SK-N-MC (cell line): Measurements from ENCODE around the gene BRCA2.

Experiments used
- DNase-seq: peaks from one replicate; pipeline ENCODE4 v3.0.0-alpha.2; 2011; ENCODE audit warnings: low read depth, low spot score
- H3K27ac ChIP-seq: fragments of 200-600 bp; sonication (generic); 2 replicates; pipeline ENCODE4 v1.5.1; 2016; ENCODE audit warnings: mixed run types
- H3K36me3 ChIP-seq: fragments of 200-600 bp; sonication (generic); 2 replicates; pipeline ENCODE4 v1.6.1; 2017; ENCODE audit warnings: antibody characterized with exemption, low read length, mixed read lengths; ENCODE audit not compliant: insufficient read depth
- H3K4me3 ChIP-seq: fragments of 200-600 bp; sonication (generic); 2 replicates; pipeline ENCODE4 v1.5.1; 2016
- H3K9ac ChIP-seq: fragments of 200-600 bp; sonication (generic); 2 replicates; pipeline ENCODE4 v1.8.0; 2017; ENCODE audit warnings: mixed run types, mixed read lengths; ENCODE audit not compliant: insufficient read length
- H3K9me3 ChIP-seq: fragments of 200-600 bp; sonication (generic); 2 replicates; pipeline ENCODE4 v1.6.1; 2017; ENCODE audit warnings: low read depth, mild to moderate bottlenecking, antibody characterized with exemption, low read length, moderate library complexity, mixed read lengths
- EZH2 ChIP-seq: fragments of 200-600 bp; sonication (generic); IDR thresholded peaks from one replicate; pipeline ENCODE4 v1.6.1; 2017; ENCODE audit warnings: antibody characterized with exemption
- FOXP2 ChIP-seq: optimal IDR thresholded peaks from 2 replicates; pipeline ENCODE3; 2011; ENCODE audit warnings: mild to moderate bottlenecking, moderate library complexity; ENCODE audit not compliant: insufficient read depth; ENCODE audit errors: extremely low read length, control extremely low read depth
- POLR2AphosphoS5 ChIP-seq: IDR thresholded peaks from 2 replicates; pipeline ENCODE4 v1.6.1; 2012; ENCODE audit warnings: mild to moderate bottlenecking, low read depth, low read length, borderline replicate concordance

The BRCA2 gene

DNA sequence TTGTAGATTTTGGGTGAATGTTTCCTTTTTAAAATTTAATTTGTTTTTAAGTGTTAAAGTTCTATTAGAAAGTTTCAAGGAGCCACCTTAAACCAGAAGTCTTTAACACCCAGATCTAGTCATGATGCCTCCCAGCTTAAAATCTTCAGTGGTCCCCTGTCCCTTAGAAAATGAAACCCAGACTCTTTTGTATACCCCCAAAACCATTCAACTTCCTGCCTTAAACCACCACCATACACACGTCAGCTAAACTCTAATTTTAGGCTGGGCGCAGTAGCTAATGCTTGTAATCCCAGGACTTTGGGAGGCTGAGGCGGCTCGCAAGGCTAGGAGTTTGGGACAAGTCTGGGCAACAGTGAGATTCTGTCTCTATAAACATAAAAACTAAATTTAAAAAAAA, 74.7 kb downstream of the BRCA2 start:
- Histone ChIP-seq H3K9ac (no peak overlapping the region), H3K9me3 (no peaks in the 10 kb centered on the region), H3K27ac (no peak overlapping the region), H3K4me3 (no peak overlapping the region), H3K36me3 (peaks cover 7% of the 10 kb centered on the region)
- no peak for TF ChIP-seq EZH2
- TF ChIP-seq POLR2AphosphoS5, result no peak
- TF ChIP-seq FOXP2, result no peak
- DNase-seq, result no peak

DNA sequence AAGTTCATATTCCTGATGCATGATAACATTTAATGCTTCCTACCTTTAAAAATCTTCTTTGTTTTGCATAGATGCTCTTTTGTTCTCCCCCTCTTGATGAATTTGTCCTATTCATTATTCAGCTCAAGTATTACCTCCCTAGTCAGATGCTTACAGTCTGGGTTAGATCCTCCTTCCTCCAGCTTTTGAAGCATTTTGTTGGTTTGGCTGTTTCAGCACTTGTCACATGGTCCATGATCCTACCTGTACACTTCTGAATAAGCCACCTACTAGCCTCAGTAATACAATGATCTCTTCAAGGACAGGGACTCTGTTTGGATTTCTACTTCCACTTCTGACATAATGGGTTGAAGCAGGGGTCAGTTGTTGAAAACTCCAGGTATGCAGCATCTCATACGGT, 75.2 kb downstream of the BRCA2 start:
- H3K36me3 ChIP-seq, result peaks cover 7% of the 10 kb centered on the region
- TF ChIP-seq POLR2AphosphoS5, result no peak
- TF ChIP-seq FOXP2, result no peak
- no peak for TF ChIP-seq EZH2
- no peak overlapping the region for H3K4me3 ChIP-seq
- H3K27ac ChIP-seq, result no peak overlapping the region
- H3K9ac ChIP-seq, result no peak overlapping the region
- DNase-seq, result no peak
- H3K9me3 ChIP-seq, result no peaks in the 10 kb centered on the region

DNA sequence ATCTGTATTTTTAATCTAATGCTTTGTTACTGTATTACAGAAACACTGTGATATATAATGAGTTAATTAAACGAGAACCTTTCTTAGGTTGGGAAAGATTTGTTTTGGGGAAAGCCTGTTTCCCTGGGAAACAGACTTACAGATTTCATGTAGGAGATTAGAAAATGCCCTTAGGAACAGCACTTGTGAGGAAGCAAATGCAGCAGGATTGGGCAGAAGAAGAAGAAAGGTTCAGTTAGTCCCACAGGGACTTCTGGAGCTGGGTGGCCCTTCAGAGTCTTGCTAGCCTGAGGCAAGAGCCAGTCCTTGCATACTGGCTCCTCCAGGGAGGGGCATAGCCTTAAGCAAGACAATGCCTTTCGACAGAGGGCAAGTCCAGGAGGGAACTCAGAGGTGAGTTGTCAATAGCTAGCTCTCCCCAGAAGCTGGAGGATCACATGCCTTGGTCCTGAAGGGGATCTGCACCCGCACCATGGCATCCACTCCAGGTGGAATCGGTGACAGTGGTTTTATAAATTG, 75.9 kb downstream of the BRCA2 start:
- TF ChIP-seq FOXP2, result no peak
- 0 out of 2 replicates have a peak overlapping the region, but pooled peaks have one; percentile 4 for H3K27ac ChIP-seq
- no peaks in the 10 kb centered on the region for H3K9me3 ChIP-seq
- no peak overlapping the region for H3K9ac ChIP-seq
- H3K36me3 ChIP-seq, result peaks cover 9% of the 10 kb centered on the region
- H3K4me3 ChIP-seq, result no peak overlapping the region
- no peak for DNase-seq

DNA sequence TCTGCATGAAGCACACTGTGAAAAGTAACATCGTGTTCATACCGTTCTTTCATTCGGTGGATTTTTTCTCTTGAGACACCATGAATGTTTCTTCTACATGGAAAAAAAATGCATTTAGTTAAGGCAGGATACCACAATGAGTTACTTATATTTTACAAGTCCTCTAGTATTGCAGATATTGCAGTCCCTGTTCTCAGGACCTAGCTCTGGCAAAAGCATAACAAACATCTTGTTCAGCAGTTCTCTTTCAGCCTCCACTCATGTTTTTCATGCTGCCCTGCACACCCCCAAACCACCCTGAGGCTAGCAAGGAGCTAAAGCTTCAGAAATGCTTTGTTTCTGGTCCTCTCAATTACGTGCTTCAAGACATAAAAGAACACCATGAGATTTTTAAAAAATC, 87.8 kb downstream of the BRCA2 start:
- no peaks in the 10 kb centered on the region for H3K9me3 ChIP-seq
- TF ChIP-seq FOXP2 (no peak), POLR2AphosphoS5 (no peak), EZH2 (no peak)
- H3K4me3 ChIP-seq, result peak overlapping the region; percentile 43
- no peak overlapping the region for H3K9ac ChIP-seq
- H3K36me3 ChIP-seq, result peaks cover 17% of the 10 kb centered on the region
- no peak for DNase-seq
- H3K27ac ChIP-seq, result peak overlapping the region; percentile 81

DNA sequence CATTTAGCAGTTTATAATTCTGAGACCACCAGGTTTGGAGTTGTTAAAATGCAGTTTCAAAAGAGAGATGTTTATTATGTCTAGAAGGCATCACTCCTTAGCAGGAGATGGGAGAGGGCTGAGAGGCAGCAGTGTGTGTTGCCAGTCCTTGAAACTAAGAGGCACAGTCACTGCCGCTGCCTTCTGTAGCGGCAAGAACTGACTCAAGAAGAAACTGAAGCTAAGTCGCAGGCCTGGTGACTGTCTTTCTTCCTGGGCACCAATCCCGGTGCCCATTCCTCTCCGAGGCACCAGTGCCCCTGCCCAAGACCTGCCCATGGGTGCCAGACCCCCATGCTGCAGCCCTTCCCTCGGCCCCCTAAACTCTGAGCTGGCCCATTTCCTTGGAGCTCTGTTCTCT, 92.5 kb downstream of the BRCA2 start:
- no peak for DNase-seq
- Histone ChIP-seq H3K9me3 (no peaks in the 10 kb centered on the region), H3K9ac (no peak overlapping the region), H3K27ac (no peak overlapping the region), H3K4me3 (no peak overlapping the region), H3K36me3 (no peaks in the 10 kb centered on the region)
- TF ChIP-seq FOXP2 (no peak), POLR2AphosphoS5 (no peak), EZH2 (no peak)

DNA sequence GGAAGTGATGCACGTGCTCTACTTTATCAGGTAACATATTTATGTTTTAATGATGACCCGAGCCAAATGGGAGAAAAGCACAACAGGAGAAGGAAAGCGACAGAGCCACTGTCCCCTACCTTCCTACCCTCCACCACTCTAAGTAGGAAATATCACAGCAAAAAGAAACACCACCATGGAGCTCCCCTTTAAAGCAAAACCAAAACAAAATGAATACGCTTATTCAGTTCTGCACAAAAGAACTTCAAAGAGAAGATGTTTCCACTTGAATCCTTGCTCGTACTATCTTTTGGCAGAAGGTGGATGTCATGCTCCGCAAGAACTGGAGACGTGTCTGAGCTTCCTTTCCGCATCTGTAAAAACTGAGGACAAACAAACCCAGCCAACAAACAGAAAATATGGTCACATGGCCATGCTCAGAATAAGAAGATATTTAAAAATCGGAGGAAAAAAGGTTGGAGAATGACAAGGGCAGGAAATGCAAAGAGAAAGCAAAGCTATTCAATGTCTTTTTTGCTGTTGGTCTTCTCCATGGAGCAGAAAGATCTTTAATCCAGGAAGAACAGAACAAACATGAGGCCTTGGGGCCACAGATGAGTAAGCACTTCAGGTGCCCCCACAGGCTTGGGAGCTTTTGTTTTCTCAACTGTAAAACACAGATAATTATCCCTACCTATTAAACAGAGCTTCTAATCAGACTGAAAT, 93.1 kb downstream of the BRCA2 start:
- Histone ChIP-seq H3K27ac (no peak overlapping the region), H3K4me3 (no peak overlapping the region), H3K36me3 (no peaks in the 10 kb centered on the region), H3K9ac (no peak overlapping the region), H3K9me3 (no peaks in the 10 kb centered on the region)
- TF ChIP-seq FOXP2 (no peak), EZH2 (no peak), POLR2AphosphoS5 (no peak)
- DNase-seq, result no peak

DNA sequence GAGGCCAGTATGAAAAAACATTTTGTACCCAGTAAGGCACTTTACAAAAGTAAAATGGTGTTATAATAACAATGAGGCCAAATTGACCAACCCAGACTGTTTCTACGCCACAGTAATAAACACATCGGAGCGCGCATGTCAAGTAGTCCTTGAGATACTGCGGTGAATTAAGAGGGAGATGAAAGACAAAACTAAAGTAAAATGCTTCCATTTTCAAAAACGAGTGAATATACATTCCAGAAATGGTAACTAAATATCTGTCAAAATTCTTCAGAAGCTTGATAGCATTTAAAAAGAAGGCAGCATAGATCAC, 93.6 kb downstream of the BRCA2 start:
- Histone ChIP-seq H3K9me3 (no peaks in the 10 kb centered on the region), H3K27ac (no peak overlapping the region), H3K36me3 (no peaks in the 10 kb centered on the region), H3K4me3 (no peak overlapping the region), H3K9ac (no peak overlapping the region)
- no peak for TF ChIP-seq EZH2
- no peak for TF ChIP-seq POLR2AphosphoS5
- no peak for TF ChIP-seq FOXP2
- no peak for DNase-seq

DNA sequence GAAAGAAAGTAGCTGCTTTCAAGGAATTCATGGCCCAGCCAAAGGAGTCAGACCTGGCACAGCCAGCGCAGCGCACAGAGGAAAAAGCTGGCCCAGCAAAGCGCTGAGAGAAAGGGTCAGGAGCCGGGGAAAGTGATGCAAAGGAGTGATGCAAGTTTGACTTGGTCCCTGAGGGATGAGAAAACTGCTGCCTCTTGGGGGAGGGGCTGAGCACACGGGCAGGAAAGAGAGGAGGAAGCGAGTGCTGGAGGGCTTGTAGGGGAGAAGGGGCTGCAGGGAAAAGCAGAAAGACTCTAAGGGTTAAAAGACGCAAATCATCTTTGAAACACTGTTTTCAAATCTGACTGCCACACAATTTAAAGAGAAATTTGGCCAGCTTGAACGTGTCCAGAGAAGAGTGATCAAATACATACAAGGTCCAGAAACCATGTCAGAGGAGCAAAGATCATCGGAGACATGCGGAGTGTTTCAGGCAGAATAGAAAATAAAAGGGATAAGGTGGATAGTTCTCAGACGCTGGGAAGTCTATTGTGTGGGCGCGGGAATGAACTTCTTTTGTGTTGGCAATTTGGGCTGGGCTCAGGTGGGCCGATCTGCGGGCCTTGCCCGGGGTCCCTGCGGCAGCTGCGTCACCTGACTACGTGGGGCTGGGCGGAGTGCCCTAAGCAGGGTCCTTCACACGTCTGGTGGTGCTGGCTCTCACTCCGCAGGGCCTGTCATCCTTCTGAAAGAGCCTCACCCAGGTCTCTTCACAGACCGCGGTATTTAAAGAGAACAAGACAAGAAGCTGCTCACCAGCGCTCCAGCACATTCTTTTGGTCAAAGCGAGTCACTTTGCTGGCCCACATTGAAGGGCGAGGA, 94.5 kb downstream of the BRCA2 start:
- DNase-seq, result no peak
- TF ChIP-seq POLR2AphosphoS5 (no peak), EZH2 (no peak), FOXP2 (no peak)
- Histone ChIP-seq H3K9me3 (no peaks in the 10 kb centered on the region), H3K27ac (no peak overlapping the region), H3K4me3 (no peak overlapping the region), H3K36me3 (no peaks in the 10 kb centered on the region), H3K9ac (no peak overlapping the region)

DNA sequence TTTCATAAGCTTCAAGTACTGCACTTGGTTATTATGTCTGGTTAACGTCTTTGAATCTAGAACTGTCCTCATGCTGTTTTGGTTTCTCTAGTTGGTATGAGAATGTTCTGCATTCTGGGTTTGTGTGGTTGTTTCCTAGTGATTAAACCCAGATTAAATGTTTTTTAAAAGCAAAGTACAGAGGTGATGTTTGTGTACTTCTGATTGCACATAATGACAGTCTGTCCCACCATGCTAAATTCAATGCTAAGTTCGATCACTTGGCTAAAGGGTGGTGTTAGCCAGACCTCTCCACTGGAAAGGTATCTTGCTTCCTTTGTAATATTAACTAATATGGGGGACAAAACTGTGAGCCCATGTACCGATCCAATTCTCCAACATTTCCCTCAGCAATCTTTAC, 98.0 kb downstream of the BRCA2 start:
- no peak overlapping the region for H3K9ac ChIP-seq
- TF ChIP-seq EZH2, result no peak
- no peak for TF ChIP-seq FOXP2
- no peak for TF ChIP-seq POLR2AphosphoS5
- no peaks in the 10 kb centered on the region for H3K9me3 ChIP-seq
- no peaks in the 10 kb centered on the region for H3K36me3 ChIP-seq
- H3K4me3 ChIP-seq, result no peak overlapping the region
- no peak for DNase-seq
- no peak overlapping the region for H3K27ac ChIP-seq
